ENCODE measurements around the gene DERA. TPM values are rescaled to one million over a fixed set of nuclear protein-coding genes. Genes with fewer than 3 reads are reported as not detected.
"Not testable (repeated sequence)": the region's sequence is repeated elsewhere in the genome, so short reads cannot be mapped to it uniquely, and the experiment has no call there.

Gene DERA
- total and polyA plus RNA-seq, 8 donors = 26.4 to 37.3 (median 31.1) TPM

DNA sequence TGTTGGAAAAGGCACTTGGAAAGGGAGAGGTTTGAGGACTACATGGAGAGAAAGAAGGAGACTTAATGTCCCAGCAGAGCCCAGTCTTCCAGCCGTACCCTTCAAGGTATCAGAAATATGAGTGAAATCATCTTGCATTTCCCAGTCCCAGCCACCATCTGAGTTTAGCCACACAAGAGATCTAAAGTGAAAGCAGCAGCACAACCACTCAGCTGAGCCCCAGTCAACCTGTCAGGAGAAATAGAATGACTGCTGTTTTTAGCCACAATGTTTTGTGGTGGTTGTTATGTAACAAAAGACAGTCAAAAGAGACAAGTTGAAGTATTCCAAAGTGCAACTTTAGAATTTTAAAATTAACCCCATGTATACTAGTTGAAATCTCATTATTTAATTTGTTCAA, 28.0 kb downstream of the DERA start:
- no peak overlapping the region for H3K4me3 ChIP-seq
- H3K27ac ChIP-seq = no peak overlapping the region
- ATAC-seq (no peak), DNase-seq (no peak)
- peaks cover 0 to 16% of the 10 kb centered on the region in 2 donors for H3K9me3 ChIP-seq
- no peaks in the 10 kb centered on the region for H3K4me1 ChIP-seq
- no peaks in the 10 kb centered on the region for H3K27me3 ChIP-seq
- no peak for TF ChIP-seq CTCF (IDR thresholded peaks at IDR 0.05)
- intact Hi-C loops (cut with DNase I) = no loop called here
- peaks cover 0 to 4% of the 10 kb centered on the region in 2 donors for H3K36me3 ChIP-seq

GRCh38 chr12:15942475-15942874, 31.3 kb downstream of the DERA start:
- ATAC-seq = no peak
- no peak for DNase-seq
- Histone ChIP-seq H3K27me3 (no peaks in the 10 kb centered on the region), H3K4me1 (no peaks in the 10 kb centered on the region), H3K27ac (no peak overlapping the region), H3K36me3 (peaks cover 0 to 4% of the 10 kb centered on the region in 2 donors), H3K9me3 (peaks cover 0 to 20% of the 10 kb centered on the region in 2 donors), H3K4me3 (no peak overlapping the region)
- no peak for TF ChIP-seq CTCF (IDR thresholded peaks at IDR 0.05)
- intact Hi-C loops (cut with DNase I) = no loop called here

- H3K27me3 ChIP-seq; H3K36me3 ChIP-seq; intact Hi-C loops (cut with DNase I); ATAC-seq; DNase-seq; H3K27ac ChIP-seq; H3K4me1 ChIP-seq; H3K4me3 ChIP-seq: not testable (repeated sequence)
- H3K9me3 ChIP-seq = peaks cover 0 to 17% of the 10 kb centered on the region in 2 donors
Observed at GRCh38 chr12:15943519-15943918, 32.4 kb downstream of the DERA start.

GRCh38 chr12:15948461-15948860, 37.3 kb downstream of the DERA start:
- H3K36me3 ChIP-seq; H3K4me1 ChIP-seq; intact Hi-C loops (cut with DNase I); ATAC-seq; H3K4me3 ChIP-seq; DNase-seq; H3K27me3 ChIP-seq; H3K27ac ChIP-seq: not testable (repeated sequence)
- peaks cover 0 to 16% of the 10 kb centered on the region in 2 donors for H3K9me3 ChIP-seq

DNA sequence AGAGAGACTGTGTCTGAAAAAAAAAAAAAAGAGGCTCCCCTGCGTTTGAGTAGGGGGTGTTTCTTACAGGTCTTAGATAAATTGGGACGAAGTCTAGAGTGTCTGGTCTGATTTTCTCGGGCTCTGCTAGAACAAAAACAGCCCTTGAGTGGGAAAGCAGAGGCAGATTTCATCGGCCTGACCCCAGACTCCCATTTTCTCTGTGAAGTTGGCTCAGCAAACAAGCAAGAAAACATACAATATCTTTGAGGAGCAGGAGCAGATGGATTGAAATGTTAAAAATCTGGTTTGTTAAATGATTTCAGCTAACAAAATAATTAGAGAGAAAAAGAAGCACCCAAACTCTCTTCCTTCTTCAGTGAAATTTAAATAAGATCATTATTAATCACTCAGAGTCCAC, 44.1 kb downstream of the DERA start:
- H3K27me3 ChIP-seq = no peaks in the 10 kb centered on the region
- peaks cover 0 to 12% of the 10 kb centered on the region in 2 donors for H3K36me3 ChIP-seq
- H3K4me1 ChIP-seq = no peaks in the 10 kb centered on the region
- no peak overlapping the region for H3K4me3 ChIP-seq
- ATAC-seq (no peak), DNase-seq (no peak)
- no peak for TF ChIP-seq CTCF (IDR thresholded peaks at IDR 0.05)
- intact Hi-C loops (cut with DNase I) = no loop called here
- H3K27ac ChIP-seq = no peak overlapping the region
- H3K9me3 ChIP-seq = no peaks in the 10 kb centered on the region

GRCh38 chr12:15956010-15956409, 44.9 kb downstream of the DERA start:
- no peak overlapping the region for H3K27ac ChIP-seq
- intact Hi-C loops (cut with DNase I) = no loop called here
- ATAC-seq (no peak), DNase-seq (no peak)
- H3K4me3 ChIP-seq = no peak overlapping the region
- no peaks in the 10 kb centered on the region for H3K27me3 ChIP-seq
- no peak for TF ChIP-seq CTCF (IDR thresholded peaks at IDR 0.05)
- H3K9me3 ChIP-seq = no peaks in the 10 kb centered on the region
- H3K4me1 ChIP-seq = no peaks in the 10 kb centered on the region
- peaks cover 0 to 18% of the 10 kb centered on the region in 2 donors for H3K36me3 ChIP-seq

All from left lung (tissue), 10 donors.